Measurements from ENCODE around the gene TMEM79.

TMEM79 gene

GRCh38 chr1:156253634-156254033 is 30.5 kb upstream of the TMEM79 start:
- no peak overlapping the region for H3K4me3 ChIP-seq (ENCODE audit: low read length)
- no peaks in the 10 kb centered on the region for H3K9me3 ChIP-seq (ENCODE audit: insufficient read depth, low read length)
- no peaks in the 10 kb centered on the region for H3K4me1 ChIP-seq (ENCODE audit: low read length)
- H3K4me2 ChIP-seq (ENCODE audit: low read length) = no peak overlapping the region
- no peak overlapping the region for H3K9ac ChIP-seq (ENCODE audit: low read length)
- TF ChIP-seq CTCF (IDR thresholded peaks at IDR 0.05; ENCODE audit: low read depth, low read length) (no peak), EZH2phosphoT487 (IDR thresholded peaks at IDR 0.05; ENCODE audit: low read depth) (no peak)
- H2AFZ ChIP-seq (ENCODE audit: low read depth, low read length) = no peak overlapping the region
- no peaks in the 10 kb centered on the region for H3K79me2 ChIP-seq (ENCODE audit: low read length)
- no peaks in the 10 kb centered on the region for H3K27me3 ChIP-seq (ENCODE audit: low read depth, low read length)
- H3K27ac ChIP-seq (ENCODE audit: low read length) = no peak overlapping the region
- H4K20me1 ChIP-seq (ENCODE audit: insufficient read depth, low read length) = no peaks in the 10 kb centered on the region; the same call in 1 of the 2 replicates
- peaks cover 60% of the 10 kb centered on the region for H3K36me3 ChIP-seq (replicated peaks; ENCODE audit: low read depth, low read length)

- H3K27ac ChIP-seq (ENCODE audit: low read length) = no peak overlapping the region
- TF ChIP-seq EZH2phosphoT487 (IDR thresholded peaks at IDR 0.05; ENCODE audit: low read depth) = no peak
- no peak for TF ChIP-seq CTCF (IDR thresholded peaks at IDR 0.05; ENCODE audit: low read depth, low read length)
Measured at GRCh38 chr1:156257711-156258110, 26.4 kb upstream of the TMEM79 start.

GRCh38 chr1:156258859-156259258 is 25.3 kb upstream of the TMEM79 start:
- no peaks in the 10 kb centered on the region for H3K27me3 ChIP-seq (ENCODE audit: low read depth, low read length)
- no peaks in the 10 kb centered on the region for H4K20me1 ChIP-seq (ENCODE audit: insufficient read depth, low read length)
- TF ChIP-seq EZH2phosphoT487 (IDR thresholded peaks at IDR 0.05; ENCODE audit: low read depth) (no peak), CTCF (IDR thresholded peaks at IDR 0.05; ENCODE audit: low read depth, low read length) (no peak)
- H3K9ac ChIP-seq (ENCODE audit: low read length) = no peak overlapping the region
- H3K9me3 ChIP-seq (ENCODE audit: insufficient read depth, low read length) = no peaks in the 10 kb centered on the region
- no peak overlapping the region for H3K27ac ChIP-seq (ENCODE audit: low read length)
- no peaks in the 10 kb centered on the region for H3K4me1 ChIP-seq (ENCODE audit: low read length)
- H3K79me2 ChIP-seq (ENCODE audit: low read length) = no peaks in the 10 kb centered on the region
- H2AFZ ChIP-seq (ENCODE audit: low read depth, low read length) = no peak overlapping the region
- no peak overlapping the region for H3K4me3 ChIP-seq (ENCODE audit: low read length)
- no peak overlapping the region for H3K4me2 ChIP-seq (ENCODE audit: low read length)
- H3K36me3 ChIP-seq (replicated peaks; ENCODE audit: low read depth, low read length) = peaks cover 67% of the 10 kb centered on the region

More at GRCh38 chr1:156257711-156258110, 26.4 kb upstream of the TMEM79 start:
- H3K9ac ChIP-seq (ENCODE audit: low read length) = no peak overlapping the region
- H3K4me1 ChIP-seq (ENCODE audit: low read length) = no peaks in the 10 kb centered on the region
- no peak overlapping the region for H3K4me2 ChIP-seq (ENCODE audit: low read length)
- no peaks in the 10 kb centered on the region for H4K20me1 ChIP-seq (ENCODE audit: insufficient read depth, low read length)
- no peak overlapping the region for H3K4me3 ChIP-seq (ENCODE audit: low read length)
- H3K27me3 ChIP-seq (ENCODE audit: low read depth, low read length) = no peaks in the 10 kb centered on the region
- no peaks in the 10 kb centered on the region for H3K79me2 ChIP-seq (ENCODE audit: low read length)
- H3K9me3 ChIP-seq (ENCODE audit: insufficient read depth, low read length) = no peaks in the 10 kb centered on the region
- no peak overlapping the region for H2AFZ ChIP-seq (ENCODE audit: low read depth, low read length)
- H3K36me3 ChIP-seq (replicated peaks; ENCODE audit: low read depth, low read length) = peaks cover 68% of the 10 kb centered on the region

GRCh38 chr1:156259805-156260204 is 24.3 kb upstream of the TMEM79 start:
- H3K79me2 ChIP-seq (ENCODE audit: low read length) = no peaks in the 10 kb centered on the region
- H3K9ac ChIP-seq (ENCODE audit: low read length) = no peak overlapping the region
- no peak overlapping the region for H3K4me3 ChIP-seq (ENCODE audit: low read length)
- no peak overlapping the region for H3K4me2 ChIP-seq (ENCODE audit: low read length)
- no peak overlapping the region for H3K27ac ChIP-seq (ENCODE audit: low read length)
- H4K20me1 ChIP-seq (ENCODE audit: insufficient read depth, low read length) = no peaks in the 10 kb centered on the region
- peaks cover 69% of the 10 kb centered on the region for H3K36me3 ChIP-seq (replicated peaks; ENCODE audit: low read depth, low read length)
- H3K4me1 ChIP-seq (ENCODE audit: low read length) = no peaks in the 10 kb centered on the region
- TF ChIP-seq EZH2phosphoT487 (IDR thresholded peaks at IDR 0.05; ENCODE audit: low read depth) (no peak), CTCF (IDR thresholded peaks at IDR 0.05; ENCODE audit: low read depth, low read length) (peak; percentile 31; the same call in 1 of the 2 replicates)
- H3K27me3 ChIP-seq (ENCODE audit: low read depth, low read length) = no peaks in the 10 kb centered on the region
- H3K9me3 ChIP-seq (ENCODE audit: insufficient read depth, low read length) = no peaks in the 10 kb centered on the region
- no peak overlapping the region for H2AFZ ChIP-seq (ENCODE audit: low read depth, low read length)

All from OCI-LY3 (cell line).